ENCODE results near the gene SUGP2.

The SUGP2 gene

GRCh38 chr19:19057317-19057716 is 24.0 kb upstream of the SUGP2 start:
- DNase-seq (ENCODE audit: extremely low read depth, low read depth), result no peak
- TF ChIP-seq, protein P1, sequence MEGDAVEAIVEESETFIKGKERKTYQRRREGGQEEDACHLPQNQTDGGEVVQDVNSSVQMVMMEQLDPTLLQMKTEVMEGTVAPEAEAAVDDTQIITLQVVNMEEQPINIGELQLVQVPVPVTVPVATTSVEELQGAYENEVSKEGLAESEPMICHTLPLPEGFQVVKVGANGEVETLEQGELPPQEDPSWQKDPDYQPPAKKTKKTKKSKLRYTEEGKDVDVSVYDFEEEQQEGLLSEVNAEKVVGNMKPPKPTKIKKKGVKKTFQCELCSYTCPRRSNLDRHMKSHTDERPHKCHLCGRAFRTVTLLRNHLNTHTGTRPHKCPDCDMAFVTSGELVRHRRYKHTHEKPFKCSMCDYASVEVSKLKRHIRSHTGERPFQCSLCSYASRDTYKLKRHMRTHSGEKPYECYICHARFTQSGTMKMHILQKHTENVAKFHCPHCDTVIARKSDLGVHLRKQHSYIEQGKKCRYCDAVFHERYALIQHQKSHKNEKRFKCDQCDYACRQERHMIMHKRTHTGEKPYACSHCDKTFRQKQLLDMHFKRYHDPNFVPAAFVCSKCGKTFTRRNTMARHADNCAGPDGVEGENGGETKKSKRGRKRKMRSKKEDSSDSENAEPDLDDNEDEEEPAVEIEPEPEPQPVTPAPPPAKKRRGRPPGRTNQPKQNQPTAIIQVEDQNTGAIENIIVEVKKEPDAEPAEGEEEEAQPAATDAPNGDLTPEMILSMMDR (IDR thresholded peaks at IDR 0.05; ENCODE audit: low read depth, low read length), result no peak

DNA sequence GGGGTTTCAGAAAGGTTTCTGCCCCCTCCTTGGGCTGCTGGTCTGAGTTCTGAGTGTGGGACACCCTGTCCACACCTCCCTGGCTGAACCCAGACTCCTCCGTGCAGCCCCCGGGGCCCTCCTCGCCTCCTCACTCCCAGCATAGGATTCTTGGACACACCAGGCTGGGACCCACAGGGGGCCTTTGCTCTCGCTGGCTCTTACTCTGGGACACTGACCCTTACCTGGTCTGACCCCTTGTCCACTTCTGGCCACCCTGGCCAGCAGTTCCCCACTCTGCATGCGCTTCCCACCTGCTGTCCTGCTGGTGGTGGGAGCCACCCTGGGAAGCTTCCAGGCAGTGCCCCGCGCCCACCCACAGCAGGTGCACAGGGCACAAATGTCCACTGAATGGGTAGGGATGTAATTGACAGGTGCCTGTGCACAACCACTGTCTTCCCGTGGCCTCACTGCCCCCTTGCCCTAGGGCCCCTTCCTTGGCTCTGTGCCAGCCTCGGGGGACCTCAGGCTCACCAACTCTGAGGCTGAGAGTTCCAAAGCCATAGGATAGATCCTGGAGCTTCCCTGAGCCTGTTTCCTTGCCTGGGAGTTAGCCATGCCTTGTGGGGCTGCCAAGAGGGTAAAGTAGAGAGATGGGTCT is 23.4 kb upstream of the SUGP2 start:
- TF ChIP-seq, protein P1 (IDR thresholded peaks at IDR 0.05; ENCODE audit: low read depth, low read length), result no peak
- no peak for DNase-seq (ENCODE audit: extremely low read depth, low read depth)

- DNase-seq (ENCODE audit: extremely low read depth, low read depth), result no peak
- TF ChIP-seq, protein P1 (IDR thresholded peaks at IDR 0.05; ENCODE audit: low read depth, low read length), result no peak
Observed at GRCh38 chr19:19055701-19056100, 22.4 kb upstream of the SUGP2 start.

DNA sequence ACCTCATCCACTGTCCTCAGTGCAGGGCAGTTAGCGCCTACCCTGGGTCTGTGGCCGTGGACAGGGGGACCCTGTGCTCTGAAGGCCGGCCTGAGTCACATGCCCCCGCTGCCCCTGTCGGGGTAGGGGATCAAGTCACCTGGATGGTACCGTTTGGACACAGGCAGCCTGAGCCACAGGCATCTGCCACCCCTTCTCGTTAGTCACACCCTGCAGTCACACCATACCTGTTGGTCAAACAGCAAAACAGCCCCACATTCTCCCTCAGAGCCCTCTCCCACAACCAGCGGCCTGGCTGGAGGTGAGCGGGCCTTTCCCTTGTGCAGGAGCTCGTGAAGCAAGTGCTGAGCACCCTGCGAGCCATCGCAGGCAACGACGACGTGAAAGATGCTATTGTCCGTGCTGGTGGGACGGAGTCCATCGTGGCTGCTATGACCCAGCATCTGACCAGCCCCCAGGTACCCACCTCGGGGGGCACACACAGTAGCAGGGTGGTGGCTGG is 21.7 kb upstream of the SUGP2 start:
- TF ChIP-seq, protein P1 (IDR thresholded peaks at IDR 0.05; ENCODE audit: low read depth, low read length), result no peak
- no peak for DNase-seq (ENCODE audit: extremely low read depth, low read depth)

DNA sequence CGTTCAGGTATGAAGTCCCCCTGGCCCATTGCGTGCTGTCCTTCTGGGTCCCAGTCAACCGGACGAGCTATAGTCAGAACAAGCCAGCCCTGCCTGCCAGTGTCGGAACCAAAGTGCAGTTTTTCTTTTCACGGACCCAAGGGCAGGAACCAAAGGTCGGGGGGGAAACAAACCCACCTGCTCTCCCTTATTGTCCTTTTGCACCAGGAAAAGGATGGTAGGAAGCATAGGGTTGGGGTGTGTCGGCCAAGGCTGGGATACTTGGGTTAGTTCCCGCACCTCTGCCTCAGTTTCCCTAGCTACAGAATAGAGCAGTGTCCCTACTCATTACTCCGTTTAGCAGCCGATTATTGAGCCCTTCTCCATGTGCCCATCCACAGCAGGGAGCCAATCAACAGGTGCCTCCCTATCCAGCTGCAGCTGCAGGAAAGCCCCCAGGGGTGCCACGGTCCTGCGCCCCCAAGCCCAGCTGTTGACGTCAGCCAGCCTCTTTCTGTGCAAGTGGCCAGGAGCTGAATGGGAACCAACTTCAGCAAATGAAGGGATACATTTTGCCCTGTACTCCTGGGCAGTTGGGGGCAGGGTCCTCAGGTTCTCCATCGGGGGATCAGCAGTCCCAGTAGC is 21.1 kb upstream of the SUGP2 start:
- DNase-seq (ENCODE audit: extremely low read depth, low read depth), result no peak
- TF ChIP-seq, protein P1 (IDR thresholded peaks at IDR 0.05; ENCODE audit: low read depth, low read length), result no peak

DNA sequence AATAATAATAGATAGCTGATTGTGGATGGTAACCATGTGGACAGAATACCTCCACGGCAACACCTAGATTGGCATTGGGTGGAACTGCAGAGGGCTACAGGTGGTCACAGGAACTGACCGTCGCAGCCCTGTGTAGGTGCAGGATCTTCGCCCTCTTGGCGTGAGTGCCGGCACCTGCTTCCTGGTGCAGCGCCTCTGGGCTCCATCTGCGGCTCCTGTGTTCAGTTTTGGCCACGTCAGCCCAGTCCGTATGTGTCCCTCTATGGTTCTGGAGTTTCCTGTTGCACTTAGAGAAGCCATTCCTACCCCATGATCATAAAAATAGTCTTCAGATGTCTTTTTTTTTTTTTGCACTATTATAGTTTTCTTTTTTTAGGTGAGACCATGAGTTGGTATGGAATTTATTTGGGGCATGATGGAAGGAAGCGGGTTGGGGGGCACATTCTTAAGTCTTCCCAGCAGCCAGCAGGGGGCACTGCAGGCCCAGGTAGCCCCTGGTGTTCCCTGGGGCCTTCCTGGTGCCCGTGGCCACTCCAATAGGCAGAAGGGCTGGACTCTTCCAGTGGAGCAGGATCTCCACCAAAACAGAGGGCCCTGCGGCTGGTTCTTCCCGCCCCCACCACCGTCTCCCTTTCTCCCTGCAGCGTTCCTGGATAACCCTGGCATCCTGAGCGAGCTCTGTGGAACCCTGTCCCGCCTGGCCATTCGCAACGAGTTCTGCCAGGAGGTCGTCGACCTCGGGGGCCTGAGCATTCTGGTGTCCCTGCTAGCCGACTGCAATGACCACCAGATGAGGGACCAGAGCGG is 20.4 kb upstream of the SUGP2 start:
- DNase-seq (ENCODE audit: extremely low read depth, low read depth), result no peak
- TF ChIP-seq, protein P1 (IDR thresholded peaks at IDR 0.05; ENCODE audit: low read depth, low read length), result peak; percentile 62

GRCh38 chr19:19052921-19053320 is 19.6 kb upstream of the SUGP2 start:
- no peak for DNase-seq (ENCODE audit: extremely low read depth, low read depth)
- TF ChIP-seq, protein P1 (IDR thresholded peaks at IDR 0.05; ENCODE audit: low read depth, low read length), result no peak

All from AG09319 (cell line).